Osteoblast (primary cell): ENCODE data around the gene TBX6. TPM values are rescaled to one million over a fixed set of nuclear protein-coding genes. Genes with fewer than 3 reads are reported as not detected.

ENCODE experiments used
- DNase-seq: peaks from one replicate; pipeline ENCODE4 v3.0.0; 2011; ENCODE audit warnings: low spot score, mixed read lengths; ENCODE audit not compliant: insufficient read length; ENCODE audit errors: missing footprints
- H2AFZ ChIP-seq: 2 replicates; pipeline ENCODE4 v1.6.0; 2011; ENCODE audit warnings: mild to moderate bottlenecking, low read length
- H3K27ac ChIP-seq: 2 replicates; pipeline ENCODE4 v1.5.1; 2011; ENCODE audit warnings: mild to moderate bottlenecking, low read depth, low read length, moderate library complexity
- H3K27me3 ChIP-seq: 2 replicates; pipeline ENCODE4 v1.6.0; 2012; ENCODE audit warnings: mild to moderate bottlenecking, control low read depth, inconsistent platforms, low read length, moderate library complexity; ENCODE audit not compliant: insufficient read depth
- H3K36me3 ChIP-seq: 2 replicates; pipeline ENCODE4 v1.5.1; 2011; ENCODE audit warnings: mild to moderate bottlenecking, low read length, control low read depth, moderate library complexity; ENCODE audit not compliant: insufficient read depth
- H3K4me1 ChIP-seq: 2 replicates; pipeline ENCODE4 v1.5.1; 2011; ENCODE audit warnings: mild to moderate bottlenecking, low read length, control low read depth, moderate library complexity; ENCODE audit not compliant: insufficient read depth
- H3K4me2 ChIP-seq: 2 replicates; pipeline ENCODE4 v1.6.0; 2011; ENCODE audit warnings: mild to moderate bottlenecking, low read length; ENCODE audit not compliant: insufficient read depth
- H3K4me3 ChIP-seq: fragments of 200-600 bp; sonication (generic); 3 replicates; pipeline ENCODE4 v1.5.1; 2012; ENCODE audit warnings: mild to moderate bottlenecking, low read length, inconsistent platforms; ENCODE audit not compliant: insufficient read depth
- H3K79me2 ChIP-seq: 2 replicates; pipeline ENCODE4 v1.6.0; 2012; ENCODE audit warnings: mild to moderate bottlenecking, low read length, control low read depth, inconsistent platforms; ENCODE audit not compliant: insufficient read depth
- H3K9me3 ChIP-seq: 2 replicates; pipeline ENCODE4 v1.5.1; 2011; ENCODE audit warnings: low read depth, low read length, control low read depth
- H4K20me1 ChIP-seq: 2 replicates; pipeline ENCODE4 v1.6.0; 2012; ENCODE audit warnings: mild to moderate bottlenecking, low read length, control low read depth; ENCODE audit not compliant: insufficient read depth
- total RNA-seq: library from RNA; depleted of rRNA; stranded (reverse); fragments of >200 nt; gene quantifications from 2 replicates; pipeline ENCODE4 v1.2.3, GENCODE V29; 2012
- TF ChIP-seq, protein P1 (sequence below): IDR thresholded peaks from 2 replicates; pipeline ENCODE4 v1.5.1; 2011; ENCODE audit warnings: mild to moderate bottlenecking, low read depth, low read length, moderate library complexity; ENCODE audit errors: extremely low read depth

Gene TBX6
- total RNA-seq, 1 donor = 0.36 TPM

DNA sequence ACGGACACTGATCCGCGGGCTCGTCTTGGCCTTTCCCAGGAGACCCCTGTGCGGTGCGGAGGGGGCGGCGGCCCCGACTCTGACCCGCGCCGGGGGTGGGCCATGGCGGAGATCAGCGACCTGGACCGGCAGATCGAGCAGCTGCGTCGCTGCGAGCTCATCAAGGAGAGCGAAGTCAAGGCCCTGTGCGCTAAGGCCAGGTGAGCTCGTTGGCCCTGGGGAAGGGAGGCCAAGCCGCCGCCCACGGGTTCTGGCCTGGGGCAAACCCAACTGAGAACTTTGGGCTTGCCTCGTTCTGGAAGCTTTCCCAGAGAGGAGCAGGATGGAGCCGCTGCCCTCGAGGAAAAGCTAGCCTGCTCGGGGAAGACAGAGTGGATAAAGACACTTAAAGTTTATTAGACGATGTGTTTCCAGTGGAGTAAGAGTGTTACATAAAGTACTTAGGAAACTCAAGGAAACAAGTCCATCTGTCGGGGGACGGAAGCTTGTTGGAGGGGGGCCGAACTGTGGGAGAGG is 15.4 kb downstream of the TBX6 start:
- TF ChIP-seq, protein P1, sequence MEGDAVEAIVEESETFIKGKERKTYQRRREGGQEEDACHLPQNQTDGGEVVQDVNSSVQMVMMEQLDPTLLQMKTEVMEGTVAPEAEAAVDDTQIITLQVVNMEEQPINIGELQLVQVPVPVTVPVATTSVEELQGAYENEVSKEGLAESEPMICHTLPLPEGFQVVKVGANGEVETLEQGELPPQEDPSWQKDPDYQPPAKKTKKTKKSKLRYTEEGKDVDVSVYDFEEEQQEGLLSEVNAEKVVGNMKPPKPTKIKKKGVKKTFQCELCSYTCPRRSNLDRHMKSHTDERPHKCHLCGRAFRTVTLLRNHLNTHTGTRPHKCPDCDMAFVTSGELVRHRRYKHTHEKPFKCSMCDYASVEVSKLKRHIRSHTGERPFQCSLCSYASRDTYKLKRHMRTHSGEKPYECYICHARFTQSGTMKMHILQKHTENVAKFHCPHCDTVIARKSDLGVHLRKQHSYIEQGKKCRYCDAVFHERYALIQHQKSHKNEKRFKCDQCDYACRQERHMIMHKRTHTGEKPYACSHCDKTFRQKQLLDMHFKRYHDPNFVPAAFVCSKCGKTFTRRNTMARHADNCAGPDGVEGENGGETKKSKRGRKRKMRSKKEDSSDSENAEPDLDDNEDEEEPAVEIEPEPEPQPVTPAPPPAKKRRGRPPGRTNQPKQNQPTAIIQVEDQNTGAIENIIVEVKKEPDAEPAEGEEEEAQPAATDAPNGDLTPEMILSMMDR = no peak
- H3K4me3 ChIP-seq = peak overlapping the region; percentile 99
- H3K27me3 ChIP-seq = no peaks in the 10 kb centered on the region
- H3K4me2 ChIP-seq = peak overlapping the region; percentile 92
- H3K36me3 ChIP-seq = peaks cover 55% of the 10 kb centered on the region
- peaks cover 32% of the 10 kb centered on the region for H4K20me1 ChIP-seq
- peak; percentile 91 for DNase-seq
- H2AFZ ChIP-seq = peak overlapping the region; percentile 60
- peaks cover 17% of the 10 kb centered on the region for H3K4me1 ChIP-seq
- H3K27ac ChIP-seq = peak overlapping the region; percentile 70
- H3K79me2 ChIP-seq = peaks cover 66% of the 10 kb centered on the region
- H3K9me3 ChIP-seq = no peaks in the 10 kb centered on the region

DNA sequence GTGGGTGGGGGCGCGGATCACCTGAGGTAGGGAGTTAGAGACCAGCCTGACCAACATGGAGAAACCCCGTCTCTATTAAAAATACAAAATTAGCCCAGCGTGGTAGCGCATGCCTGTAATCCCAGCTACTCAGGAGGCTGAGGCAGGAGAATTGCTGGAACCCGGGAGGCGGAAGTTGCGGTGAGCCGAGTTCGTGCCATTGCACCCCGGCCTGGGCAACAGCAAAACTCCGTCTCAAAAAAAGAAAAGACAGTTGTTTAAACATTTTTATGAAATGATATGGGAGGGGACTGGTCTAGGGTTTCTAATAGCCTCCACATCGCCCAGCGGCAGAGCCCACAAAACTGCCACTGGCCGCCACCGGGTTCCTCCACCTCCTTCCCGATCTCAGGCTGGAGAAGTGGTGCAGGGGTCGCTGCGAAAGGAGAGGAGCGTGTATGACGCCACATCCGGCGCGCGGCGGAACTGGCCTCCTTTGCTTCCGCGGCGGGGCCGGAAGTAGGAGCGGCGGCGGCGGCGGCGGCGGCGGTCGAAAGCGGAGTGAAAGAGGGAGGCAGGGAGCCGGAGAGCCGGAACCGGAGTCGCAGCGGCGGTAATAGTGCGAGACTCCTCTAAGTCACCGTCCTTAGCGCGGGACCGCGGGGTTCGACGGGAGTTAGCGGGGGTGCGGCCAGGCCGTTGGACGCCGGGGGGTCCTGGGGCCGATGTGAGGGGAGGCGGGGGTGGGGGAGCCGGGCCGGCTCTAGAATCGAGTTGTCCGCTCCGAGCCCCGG is 16.0 kb downstream of the TBX6 start, which contains the start of gene PPP4C:
Gene PPP4C, plus strand, starts transcription at position 492 of the 773 bp plus-strand sequence. CDS start 384 bp downstream, outside the sequence.
- H3K27me3 ChIP-seq = no peaks in the 10 kb centered on the region
- peaks cover 17% of the 10 kb centered on the region for H3K4me1 ChIP-seq
- H3K4me3 ChIP-seq = peak within 1 kb of the TSS; percentile 99
- peaks cover 54% of the 10 kb centered on the region for H3K36me3 ChIP-seq
- peak within 1 kb of the TSS; percentile 92 for H3K4me2 ChIP-seq
- H4K20me1 ChIP-seq = peaks cover 35% of the 10 kb centered on the region
- H3K9me3 ChIP-seq = no peaks in the 10 kb centered on the region
- H2AFZ ChIP-seq = peak within 1 kb of the TSS; percentile 74
- peak; percentile 99 for DNase-seq
- peaks cover 65% of the 10 kb centered on the region for H3K79me2 ChIP-seq
- peak within 1 kb of the TSS; percentile 70 for H3K27ac ChIP-seq
- TF ChIP-seq, protein P1 = no peak

DNA sequence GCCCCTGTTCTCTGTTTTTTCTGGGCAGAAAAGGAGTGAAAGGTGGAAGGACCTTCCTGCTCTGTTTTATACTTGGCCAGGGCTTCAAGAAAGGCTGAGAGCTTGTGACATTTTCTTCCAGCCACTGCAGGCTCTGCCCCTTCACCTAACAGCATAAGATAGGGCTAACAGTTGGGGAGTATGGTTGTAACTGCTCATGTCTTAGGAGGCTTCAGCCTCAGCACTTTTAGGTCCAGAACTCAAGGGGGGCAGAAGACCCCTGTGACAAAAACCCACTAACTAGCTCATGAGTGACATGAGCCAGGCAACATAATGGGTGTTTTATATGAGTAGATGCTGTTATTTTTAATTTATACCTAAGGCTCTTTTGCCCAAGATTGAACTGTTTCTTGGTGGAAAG is 21.2 kb downstream of the TBX6 start:
- peak overlapping the region; percentile 29 for H3K4me3 ChIP-seq
- no peaks in the 10 kb centered on the region for H3K9me3 ChIP-seq
- TF ChIP-seq, protein P1 = no peak
- H3K27me3 ChIP-seq = no peaks in the 10 kb centered on the region
- peak overlapping the region; percentile 43 for H3K27ac ChIP-seq
- H3K4me1 ChIP-seq = peaks cover 32% of the 10 kb centered on the region
- peaks cover 56% of the 10 kb centered on the region for H4K20me1 ChIP-seq
- H3K4me2 ChIP-seq = peak overlapping the region; percentile 30
- peaks cover 65% of the 10 kb centered on the region for H3K79me2 ChIP-seq
- H3K36me3 ChIP-seq = peaks cover 69% of the 10 kb centered on the region
- no peak overlapping the region for H2AFZ ChIP-seq
- DNase-seq = peak; percentile 64
